Body of pancreas (tissue), 4 donors: ENCODE measurements around the gene RPP21. TPM values are rescaled to one million over a fixed set of nuclear protein-coding genes. Genes with fewer than 3 reads are reported as not detected.

Source experiments
- ATAC-seq: fragments of 150-250 bp; one replicate; pipeline ENCODE4 v1.9.1; 2016
- DNase-seq, 4 donors: peaks; one replicate each; pipeline ENCODE4 v3.0.0-alpha.2; 2019
- H3K27ac ChIP-seq, 4 donors: fragments of 200-600 bp; sonication (generic); 1 replicate in 3 of 4; 2 replicates in 1 of 4; pipeline versions ENCODE4 v1.5.1 to v1.6.1; 2016 to 2019; ENCODE audit warnings: mild to moderate bottlenecking in 1 of 4, mixed read lengths in 1 of 4, moderate library complexity in 1 of 4
- H3K27me3 ChIP-seq, 2 donors: fragments of 200-600 bp; sonication (generic); one replicate each; pipeline ENCODE4 v1.6.0; 2016; ENCODE audit warnings: mild to moderate bottlenecking in 1 of 2
- H3K36me3 ChIP-seq, 2 donors: fragments of 200-600 bp; sonication (generic); replicated peaks in 1 of 2; 2 replicates each; pipeline ENCODE4 v1.5.1; 2016; ENCODE audit warnings: low read depth in 2 of 2; ENCODE audit not compliant: insufficient read depth in 1 of 2
- H3K4me1 ChIP-seq: fragments of 200-600 bp; sonication (generic); one replicate; pipeline ENCODE4 v1.6.0; 2016
- H3K4me3 ChIP-seq, 2 donors: fragments of 200-600 bp; sonication (generic); 1 replicate in 1 of 2; 2 replicates in 1 of 2; pipeline ENCODE4 v1.5.1; 2016 to 2019
- H3K9me3 ChIP-seq, 3 donors: fragments of 200-600 bp; sonication (generic); 1 replicate in 2 of 3; 2 replicates in 1 of 3; pipeline ENCODE4 v1.5.1; 2016
- POLR2A ChIP-seq, 3 donors: fragments of 450-650 bp; IDR thresholded peaks; one replicate each; pipeline ENCODE4 v1.6.1; 2016; ENCODE audit warnings: antibody characterized with exemption in 3 of 3, mild to moderate bottlenecking in 2 of 3
- WGBS, 2 donors: methylation state at CpG; one replicate each; pipeline ENCODE4 v1.1.5; 2017; 5-methylcytosine and 5-hydroxymethylcytosine counted together
- intact Hi-C: fragments of 100-400 bp; cut with DNase I; formaldehyde crosslinking; loops from one replicate; pipeline ENCODE4 v1.15.1; 2023
- total RNA-seq, 2 donors: library from RNA; depleted of rRNA; stranded (reverse); fragments of >200 nt; gene quantifications; one replicate each; pipeline ENCODE4 v1.1.0, GENCODE V29; 2016
- TF ChIP-seq, protein P1 (sequence below), 7 experiments: fragments of 450-650 bp in 4 of 7; fragments of 200-600 bp in 3 of 7; sonication (generic) in 3 of 7; IDR thresholded peaks; one replicate each; pipeline ENCODE4 v1.5.1; 2016 to 2019; ENCODE audit warnings: antibody characterized with exemption in 7 of 7

RPP21 gene
- total RNA-seq, 2 donors from 2014 or later = 52.1 to 77.6 TPM

DNA sequence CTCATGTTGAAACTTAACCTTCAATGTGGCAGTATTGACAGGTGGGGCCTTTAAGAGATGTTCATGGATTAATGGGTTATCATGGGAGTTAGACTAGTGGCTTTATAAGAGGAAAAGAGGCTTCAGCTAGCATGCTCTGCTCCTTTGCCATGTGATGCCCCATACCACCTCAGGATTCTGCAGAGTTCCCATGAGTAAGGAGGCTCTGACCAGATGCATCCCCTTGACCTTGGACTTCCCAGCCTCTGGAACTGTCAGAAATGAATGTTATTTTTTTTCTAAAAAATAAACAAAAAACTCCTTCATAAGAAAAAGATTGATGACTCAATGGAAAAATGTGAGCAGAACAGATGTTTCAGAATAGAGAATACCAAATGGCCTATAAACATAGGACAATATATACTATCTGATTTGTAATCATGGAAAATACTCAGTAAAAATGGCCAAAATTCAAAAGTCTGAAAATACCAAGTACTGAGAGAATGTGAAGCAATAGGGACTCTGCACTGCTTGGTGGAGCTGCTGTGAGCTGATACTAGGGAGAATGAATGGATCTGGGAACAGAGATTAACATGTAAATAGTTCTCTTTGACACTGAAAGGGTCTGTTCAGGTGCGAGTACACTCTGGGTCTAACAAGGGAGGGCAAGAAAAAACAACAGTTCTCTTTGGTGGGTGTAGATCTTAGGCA lies 25.7 kb upstream of the RPP21 start:
- Histone ChIP-seq H3K9me3 (no peaks in the 10 kb centered on the region), H3K27ac (no peak overlapping the region), H3K27me3 (no peaks in the 10 kb centered on the region), H3K4me3 (no peak overlapping the region), H3K36me3 (no peaks in the 10 kb centered on the region), H3K4me1 (peaks cover 15% of the 10 kb centered on the region)
- TF ChIP-seq POLR2A (IDR thresholded peaks at IDR 0.05) = no peak
- TF ChIP-seq, protein P1, sequence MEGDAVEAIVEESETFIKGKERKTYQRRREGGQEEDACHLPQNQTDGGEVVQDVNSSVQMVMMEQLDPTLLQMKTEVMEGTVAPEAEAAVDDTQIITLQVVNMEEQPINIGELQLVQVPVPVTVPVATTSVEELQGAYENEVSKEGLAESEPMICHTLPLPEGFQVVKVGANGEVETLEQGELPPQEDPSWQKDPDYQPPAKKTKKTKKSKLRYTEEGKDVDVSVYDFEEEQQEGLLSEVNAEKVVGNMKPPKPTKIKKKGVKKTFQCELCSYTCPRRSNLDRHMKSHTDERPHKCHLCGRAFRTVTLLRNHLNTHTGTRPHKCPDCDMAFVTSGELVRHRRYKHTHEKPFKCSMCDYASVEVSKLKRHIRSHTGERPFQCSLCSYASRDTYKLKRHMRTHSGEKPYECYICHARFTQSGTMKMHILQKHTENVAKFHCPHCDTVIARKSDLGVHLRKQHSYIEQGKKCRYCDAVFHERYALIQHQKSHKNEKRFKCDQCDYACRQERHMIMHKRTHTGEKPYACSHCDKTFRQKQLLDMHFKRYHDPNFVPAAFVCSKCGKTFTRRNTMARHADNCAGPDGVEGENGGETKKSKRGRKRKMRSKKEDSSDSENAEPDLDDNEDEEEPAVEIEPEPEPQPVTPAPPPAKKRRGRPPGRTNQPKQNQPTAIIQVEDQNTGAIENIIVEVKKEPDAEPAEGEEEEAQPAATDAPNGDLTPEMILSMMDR (IDR thresholded peaks at IDR 0.05) = no peak
- ATAC-seq = no peak
- no peak for DNase-seq
- intact Hi-C loops = no loop called here
- WGBS, 2 donors = 97 to 100% methylated on average over 1 of the region's 1 CpG

DNA sequence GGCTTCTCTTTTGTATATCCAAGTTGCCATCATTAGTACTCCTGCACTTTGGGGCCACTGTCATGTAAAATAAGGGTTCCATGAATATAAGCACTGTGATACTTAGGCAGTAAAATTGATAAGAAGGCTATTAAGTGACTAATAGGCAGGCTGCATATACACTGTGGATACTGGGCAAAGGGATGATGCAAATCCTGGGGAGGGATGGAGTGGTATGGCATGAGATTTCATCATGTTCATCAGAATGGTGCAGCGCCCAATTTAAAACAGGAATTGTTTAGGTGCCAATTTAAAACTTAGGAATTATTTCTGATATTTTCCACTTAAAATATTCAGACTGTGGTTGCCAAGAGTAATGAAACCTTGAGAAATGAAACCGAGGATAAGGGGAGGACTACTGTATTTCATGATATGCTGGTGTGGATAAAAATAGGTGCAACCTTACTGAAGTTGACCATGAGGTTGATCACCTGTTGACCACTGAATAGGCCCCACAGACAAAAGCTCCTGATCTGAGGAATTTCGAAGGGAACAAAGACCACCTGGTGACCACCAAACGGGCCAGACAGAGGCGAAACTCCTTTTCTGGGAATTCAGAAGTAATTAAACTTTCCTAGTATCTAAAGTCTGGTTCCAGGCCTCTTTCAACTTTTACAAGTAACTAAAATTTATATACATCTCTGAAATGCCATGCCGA lies 23.1 kb upstream of the RPP21 start:
- ATAC-seq = no peak
- TF ChIP-seq, protein P1 (IDR thresholded peaks at IDR 0.05) = no peak
- TF ChIP-seq POLR2A (IDR thresholded peaks at IDR 0.05) = no peak
- no peaks in the 10 kb centered on the region for H3K27me3 ChIP-seq
- H3K4me3 ChIP-seq = no peak overlapping the region
- intact Hi-C loops = no loop called here
- peaks cover 29% of the 10 kb centered on the region for H3K4me1 ChIP-seq
- no peaks in the 10 kb centered on the region for H3K36me3 ChIP-seq
- no peak overlapping the region for H3K27ac ChIP-seq
- 82 to 90% methylated on average over 6 of the region's 6 CpGs for WGBS, 2 donors
- no peak for DNase-seq
- no peaks in the 10 kb centered on the region for H3K9me3 ChIP-seq

DNA sequence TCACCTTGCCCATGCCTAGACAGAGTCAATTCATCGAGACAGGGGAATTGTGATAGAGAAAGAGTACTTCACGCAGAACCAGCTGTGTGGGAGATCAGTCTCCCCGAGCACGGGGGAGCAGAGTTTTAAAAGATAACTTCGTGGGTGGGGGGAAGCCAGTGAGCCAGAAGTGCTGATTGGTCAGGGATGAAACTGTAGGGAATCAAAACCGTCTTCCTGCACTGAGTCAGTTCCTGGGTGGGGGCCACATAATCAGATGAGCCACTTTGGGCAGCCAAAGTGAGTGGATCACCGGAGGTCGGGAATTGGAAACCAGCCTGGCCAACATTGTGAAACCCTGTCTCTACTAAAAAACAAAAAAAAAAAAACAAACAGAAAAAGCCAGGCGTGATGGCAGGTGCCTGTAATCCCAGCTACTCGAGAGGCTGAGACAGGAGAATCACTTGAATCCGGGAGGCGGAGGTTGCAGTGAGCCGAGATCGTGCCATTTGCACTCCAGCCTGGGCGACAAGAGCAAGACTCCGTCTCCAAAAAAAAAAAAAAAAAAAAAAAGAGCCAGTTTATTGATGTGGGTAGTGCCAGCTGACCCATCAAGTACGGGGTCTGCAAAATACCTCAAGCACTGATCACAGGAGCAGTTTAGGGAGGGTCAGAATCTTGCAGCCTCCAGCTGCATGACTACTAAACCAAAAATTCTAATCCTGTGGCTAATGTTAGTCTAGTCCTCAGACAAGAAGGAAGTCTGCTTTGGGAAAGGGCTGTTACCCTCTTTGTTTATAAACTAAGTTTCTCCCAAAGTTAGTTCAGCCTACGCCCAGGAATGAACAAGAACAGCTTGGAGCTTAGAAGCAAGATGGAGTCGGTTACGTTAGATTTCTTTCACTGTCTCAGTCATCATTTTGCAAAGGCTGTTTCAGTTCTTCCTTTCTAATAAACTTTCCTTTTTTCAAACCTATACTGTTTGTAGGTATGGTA lies 22.1 kb upstream of the RPP21 start:
- WGBS, 2 donors = 73 to 90% methylated on average over 20 of the region's 20 CpGs
- H3K27ac ChIP-seq = no peak overlapping the region
- H3K4me1 ChIP-seq = peaks cover 34% of the 10 kb centered on the region
- ATAC-seq (no peak), DNase-seq (no peak)
- no peak overlapping the region for H3K4me3 ChIP-seq
- intact Hi-C loops = no loop called here
- TF ChIP-seq POLR2A (IDR thresholded peaks at IDR 0.05) = no peak
- TF ChIP-seq, protein P1 (IDR thresholded peaks at IDR 0.05) = no peak
- H3K9me3 ChIP-seq = no peaks in the 10 kb centered on the region
- H3K36me3 ChIP-seq = no peaks in the 10 kb centered on the region
- no peaks in the 10 kb centered on the region for H3K27me3 ChIP-seq

DNA sequence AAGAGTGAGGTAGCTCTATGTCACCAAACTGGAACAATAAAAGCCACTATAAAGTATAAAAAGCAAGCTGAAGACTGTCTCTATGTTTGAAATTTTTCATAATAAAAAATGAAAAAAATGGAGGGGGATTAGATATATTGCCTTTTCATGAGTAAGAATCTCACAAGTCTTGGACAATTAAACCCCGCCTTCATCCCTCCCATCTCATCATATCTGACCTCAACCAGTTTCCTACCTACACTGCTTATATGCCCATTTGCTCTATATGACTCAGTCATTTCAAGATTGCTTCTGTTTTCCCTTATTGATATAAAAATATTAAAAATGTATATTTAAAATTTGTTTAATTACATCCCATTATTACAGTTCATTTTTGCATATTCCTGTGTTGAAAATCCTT lies 21.1 kb upstream of the RPP21 start:
- H3K4me3 ChIP-seq = no peak overlapping the region
- H3K27me3 ChIP-seq = no peaks in the 10 kb centered on the region
- no peak overlapping the region for H3K27ac ChIP-seq
- H3K4me1 ChIP-seq = peaks cover 39% of the 10 kb centered on the region
- no peak for DNase-seq
- H3K9me3 ChIP-seq = no peaks in the 10 kb centered on the region
- WGBS, 2 donors = 97% methylated on average over 1 of the region's 1 CpG
- H3K36me3 ChIP-seq = no peaks in the 10 kb centered on the region
- ATAC-seq = no peak
- TF ChIP-seq, protein P1 (IDR thresholded peaks at IDR 0.05) = no peak
- TF ChIP-seq POLR2A (IDR thresholded peaks at IDR 0.05) = no peak
- intact Hi-C loops = no loop called here
